Smooth muscle cell (in vitro differentiated cells): ENCODE measurements around the gene XRCC5. TPM values are rescaled to one million over a fixed set of nuclear protein-coding genes. Genes with fewer than 3 reads are reported as not detected.
A peak's percentile ranks its signal among the peaks of the same experiment; 100 is the strongest.

ENCODE experiments used
- DNase-seq: peaks from one replicate; lab custom pipeline; 2025; ENCODE audit not compliant: unreplicated experiment; lab: John Stamatoyannopoulos, UW
- H2AFZ ChIP-seq: fragments of 200-600 bp; sonication (generic); 2 replicates; pipeline ENCODE4 v1.6.0; 2016; ENCODE audit warnings: antibody characterized with exemption, low read depth, mild to moderate bottlenecking
- H3F3A ChIP-seq: fragments of 200-600 bp; sonication (generic); 2 replicates; pipeline ENCODE4 v1.6.0; 2017; ENCODE audit warnings: antibody characterized with exemption, low read depth
- H3K27ac ChIP-seq: fragments of 200-600 bp; sonication (generic); 2 replicates; pipeline ENCODE4 v1.5.1; 2016; ENCODE audit warnings: low read depth, mild to moderate bottlenecking
- H3K27me3 ChIP-seq: fragments of 200-600 bp; sonication (generic); 2 replicates; pipeline ENCODE4 v1.6.1; 2016; ENCODE audit warnings: low read depth, mild to moderate bottlenecking
- H3K36me3 ChIP-seq: fragments of 200-600 bp; sonication (generic); 2 replicates; pipeline ENCODE4 v1.5.1; 2016; ENCODE audit warnings: low read depth
- H3K4me1 ChIP-seq: fragments of 200-600 bp; sonication (generic); 2 replicates; pipeline ENCODE4 v1.5.1; 2016; ENCODE audit warnings: low read depth
- H3K4me2 ChIP-seq: fragments of 200-600 bp; sonication (generic); 2 replicates; pipeline ENCODE4 v1.6.0; 2016; ENCODE audit warnings: mild to moderate bottlenecking
- H3K4me3 ChIP-seq: fragments of 200-600 bp; sonication (generic); 2 replicates; pipeline ENCODE4 v1.5.1; 2016; ENCODE audit warnings: mild to moderate bottlenecking
- H3K79me2 ChIP-seq: fragments of 200-600 bp; sonication (generic); 2 replicates; pipeline ENCODE4 v1.6.0; 2016; ENCODE audit warnings: low read depth, mild to moderate bottlenecking
- H3K9ac ChIP-seq: fragments of 200-600 bp; sonication (generic); 2 replicates; pipeline ENCODE4 v1.6.0; 2016; ENCODE audit warnings: low read depth
- H3K9me3 ChIP-seq: fragments of 200-600 bp; sonication (generic); replicated peaks from 2 replicates; pipeline ENCODE4 v1.5.1; 2016; ENCODE audit warnings: low read depth
- H4K20me1 ChIP-seq: fragments of 200-600 bp; sonication (generic); 2 replicates; pipeline ENCODE4 v1.6.0; 2016; ENCODE audit warnings: low read depth
- CTCF ChIP-seq: fragments of 200-600 bp; sonication (generic); IDR thresholded peaks from 2 replicates; pipeline ENCODE4 v1.5.1; 2017; ENCODE audit warnings: borderline replicate concordance, mild to moderate bottlenecking, antibody characterized with exemption; ENCODE audit not compliant: insufficient read depth, poor library complexity, severe bottlenecking
- WGBS: methylation state at CpG from one replicate; pipeline ENCODE4 v1.1.7; 2016; ENCODE audit warnings: low lambda C conversion rate; 5-methylcytosine and 5-hydroxymethylcytosine counted together
- polyA plus RNA-seq: library from polyadenylated mRNA; unstranded; fragments of >200 nt; fragmentation: Nextera tagmentation; extraction: Ambion mirVana; gene quantifications from 2 replicates; pipeline ENCODE4 v1.2.1, GENCODE V29; 2016
- total RNA-seq: library from RNA; depleted of rRNA; stranded (reverse); fragments of >200 nt; gene quantifications from 2 replicates; pipeline ENCODE4 v1.2.3, GENCODE V29; 2014

XRCC5 gene
- total and polyA plus RNA-seq, 2 experiments from 2014 or later, result 197 to 266 TPM

DNA sequence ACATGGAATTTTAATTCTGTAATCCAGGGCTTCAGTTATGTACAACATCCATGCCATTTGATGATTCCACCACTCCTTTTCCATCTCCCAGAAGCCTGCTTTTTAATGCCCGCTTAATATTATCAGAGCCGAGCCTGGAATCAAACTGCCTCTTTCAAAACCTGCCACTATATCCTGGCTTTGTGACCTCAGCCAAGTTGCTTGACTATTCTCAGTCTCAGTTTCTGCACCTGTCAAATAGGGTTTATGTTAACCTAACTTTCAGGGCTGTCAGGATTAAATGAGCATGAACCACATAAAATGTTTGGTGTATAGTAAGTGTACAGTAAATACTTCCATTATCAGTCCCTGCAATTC is 108.7 kb downstream of the XRCC5 start:
- H3K9ac ChIP-seq, result no peak overlapping the region
- DNase-seq, result no peak

GRCh38 chr2:216219861-216220260 is 110.7 kb downstream of the XRCC5 start:
- H3K9ac ChIP-seq, result no peak overlapping the region
- no peaks in the 10 kb centered on the region for H3K79me2 ChIP-seq
- H3K4me3 ChIP-seq, result no peak overlapping the region
- DNase-seq, result no peak
- TF ChIP-seq CTCF, result no peak
- no peaks in the 10 kb centered on the region for H4K20me1 ChIP-seq
- 89% methylated on average over 6 of the region's 6 CpGs for WGBS
- H3K4me1 ChIP-seq, result peaks cover 12% of the 10 kb centered on the region
- no peaks in the 10 kb centered on the region for H3K36me3 ChIP-seq
- H2AFZ ChIP-seq, result no peak overlapping the region
- no peak overlapping the region for H3K4me2 ChIP-seq
- no peaks in the 10 kb centered on the region for H3K9me3 ChIP-seq
- no peaks in the 10 kb centered on the region for H3K27me3 ChIP-seq
- H3K27ac ChIP-seq, result no peak overlapping the region
- H3F3A ChIP-seq, result peaks cover 36% of the 10 kb centered on the region

More for the DNA sequence above, 108.7 kb downstream of the XRCC5 start:
- peaks cover 36% of the 10 kb centered on the region for H3F3A ChIP-seq
- no peaks in the 10 kb centered on the region for H3K79me2 ChIP-seq
- no peaks in the 10 kb centered on the region for H4K20me1 ChIP-seq
- peak overlapping the region; percentile 40 for H3K4me2 ChIP-seq
- peaks cover 12% of the 10 kb centered on the region for H3K4me1 ChIP-seq
- H3K9me3 ChIP-seq, result no peaks in the 10 kb centered on the region
- no peak overlapping the region for H3K4me3 ChIP-seq
- WGBS, result 24% methylated on average over 2 of the region's 2 CpGs
- H3K27ac ChIP-seq, result peak overlapping the region; percentile 82
- H3K36me3 ChIP-seq, result no peaks in the 10 kb centered on the region
- no peak overlapping the region for H2AFZ ChIP-seq
- TF ChIP-seq CTCF, result no peak
- no peaks in the 10 kb centered on the region for H3K27me3 ChIP-seq

DNA sequence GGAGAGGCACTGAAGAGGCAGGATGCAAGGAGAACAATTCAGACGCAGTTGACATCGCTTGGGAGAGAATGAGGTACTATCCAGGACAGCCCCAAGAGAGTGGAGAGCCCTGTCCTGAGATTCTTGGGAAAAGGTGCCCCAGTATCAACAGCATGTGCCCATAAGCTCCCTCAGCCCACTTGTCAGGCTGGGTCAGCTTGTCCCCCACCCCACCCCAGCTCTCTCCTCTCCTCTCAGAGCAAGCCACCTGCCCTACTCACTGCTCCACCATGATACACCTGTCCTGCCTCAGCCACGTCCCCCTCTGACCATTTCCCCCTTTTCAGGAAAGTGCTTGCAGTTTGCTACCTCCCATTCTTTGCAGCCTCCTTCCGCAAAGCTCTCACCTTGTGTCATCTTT is 111.8 kb downstream of the XRCC5 start:
- Histone ChIP-seq H2AFZ (no peak overlapping the region), H3K27ac (no peak overlapping the region), H3K4me1 (peaks cover 12% of the 10 kb centered on the region), H4K20me1 (no peaks in the 10 kb centered on the region), H3K79me2 (no peaks in the 10 kb centered on the region), H3K27me3 (no peaks in the 10 kb centered on the region), H3K4me2 (no peak overlapping the region), H3K36me3 (no peaks in the 10 kb centered on the region), H3K4me3 (no peak overlapping the region), H3F3A (peaks cover 27% of the 10 kb centered on the region), H3K9ac (no peak overlapping the region), H3K9me3 (no peaks in the 10 kb centered on the region)
- 99% methylated on average over 4 of the region's 4 CpGs for WGBS
- DNase-seq, result no peak
- no peak for TF ChIP-seq CTCF

DNA sequence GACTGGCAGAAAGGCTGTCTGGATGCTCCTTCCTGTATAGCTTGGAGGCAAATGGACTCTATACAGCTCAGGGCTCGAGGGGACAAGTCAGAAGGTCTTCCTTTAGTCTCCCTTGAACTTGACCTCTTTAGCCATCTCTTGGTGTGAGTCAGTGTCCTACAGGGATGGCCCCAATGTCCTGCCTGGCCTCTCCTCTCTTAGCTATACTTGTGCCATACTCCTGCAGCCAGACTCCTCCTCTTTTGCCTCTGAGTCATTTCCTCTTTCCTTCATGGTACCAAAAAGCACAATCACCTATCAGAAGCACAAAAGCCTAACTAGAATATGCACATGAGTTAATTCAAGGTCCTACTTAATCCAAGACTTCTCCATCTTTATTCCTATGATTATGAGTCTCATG is 112.7 kb downstream of the XRCC5 start:
- Histone ChIP-seq H3F3A (peaks cover 22% of the 10 kb centered on the region), H3K9me3 (no peaks in the 10 kb centered on the region), H3K4me1 (peaks cover 12% of the 10 kb centered on the region), H4K20me1 (no peaks in the 10 kb centered on the region), H3K27me3 (no peaks in the 10 kb centered on the region), H3K4me2 (no peak overlapping the region), H3K27ac (no peak overlapping the region), H3K79me2 (no peaks in the 10 kb centered on the region), H3K4me3 (no peak overlapping the region), H3K36me3 (no peaks in the 10 kb centered on the region), H2AFZ (no peak overlapping the region), H3K9ac (no peak overlapping the region)
- DNase-seq, result no peak
- no peak for TF ChIP-seq CTCF
- WGBS, result 30% methylated on average over 1 of the region's 1 CpG
